ENCODE results near the gene ARHGEF38. TPM values are rescaled to one million over a fixed set of nuclear protein-coding genes. Genes with fewer than 3 reads are reported as not detected.

The ARHGEF38 gene
- total RNA-seq, 1 donor from 2014 or later: 1.2 TPM

DNA sequence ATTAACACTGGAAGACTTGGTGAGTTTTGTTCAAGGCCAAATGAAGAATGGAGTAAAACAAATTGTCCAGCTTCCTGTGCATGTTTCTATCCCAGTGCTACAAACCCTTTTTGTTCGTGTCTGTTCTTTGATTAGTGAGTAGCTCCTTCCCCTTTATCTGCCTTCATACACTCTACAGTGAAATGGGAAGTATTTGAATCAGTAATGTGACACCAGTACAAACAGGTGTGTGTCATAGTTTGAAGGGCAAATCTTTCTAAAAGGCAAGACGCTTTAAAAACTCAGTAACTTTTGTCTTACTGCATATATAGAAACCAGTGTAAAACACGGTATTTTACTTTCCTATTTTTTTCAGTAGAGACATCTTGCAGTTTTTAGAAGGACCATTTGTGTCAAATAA lies 5.9 kb downstream of the ARHGEF38 start:
- no peak for DNase-seq (ENCODE audit: low spot score)

DNA sequence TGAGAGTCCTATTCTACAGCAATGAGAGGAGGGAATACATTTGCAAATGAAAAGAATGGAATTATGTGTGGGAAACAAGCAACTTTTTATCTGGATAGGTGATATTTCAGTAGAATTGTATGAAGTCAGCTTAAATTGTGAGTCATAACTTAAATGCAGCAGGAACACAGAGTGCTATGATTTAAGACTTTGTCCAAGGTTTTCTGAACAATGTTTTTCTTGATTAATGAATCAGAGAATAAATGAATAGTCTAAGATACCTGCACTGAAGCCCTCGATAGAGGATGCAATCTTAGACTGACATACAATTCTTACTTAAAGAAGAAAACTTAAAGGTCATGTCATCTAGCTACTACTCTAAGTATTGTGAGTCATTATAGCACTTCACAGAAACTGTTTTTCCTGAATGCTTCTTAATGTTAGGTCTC lies 8.0 kb downstream of the ARHGEF38 start:
- DNase-seq (ENCODE audit: low spot score): no peak

DNA sequence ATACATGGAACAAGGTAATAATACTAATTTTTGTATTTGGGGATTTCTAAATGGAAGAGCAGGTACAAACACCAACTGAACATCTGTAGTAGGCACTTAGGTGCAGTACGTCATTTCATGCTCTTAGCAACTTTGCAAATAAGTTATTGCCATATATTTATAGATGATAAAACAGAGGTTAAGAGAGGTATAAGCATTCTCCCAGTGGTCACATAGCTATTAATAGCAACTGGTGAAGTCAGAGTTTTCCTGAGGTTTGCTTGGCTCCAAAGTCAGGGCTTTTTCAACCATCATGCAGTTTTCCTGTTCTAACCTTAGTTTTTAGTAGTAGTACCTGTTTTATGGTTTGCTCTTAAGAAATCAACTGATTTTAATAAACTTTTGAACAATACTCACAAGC lies 10.9 kb downstream of the ARHGEF38 start:
- DNase-seq (ENCODE audit: low spot score): no peak

DNA sequence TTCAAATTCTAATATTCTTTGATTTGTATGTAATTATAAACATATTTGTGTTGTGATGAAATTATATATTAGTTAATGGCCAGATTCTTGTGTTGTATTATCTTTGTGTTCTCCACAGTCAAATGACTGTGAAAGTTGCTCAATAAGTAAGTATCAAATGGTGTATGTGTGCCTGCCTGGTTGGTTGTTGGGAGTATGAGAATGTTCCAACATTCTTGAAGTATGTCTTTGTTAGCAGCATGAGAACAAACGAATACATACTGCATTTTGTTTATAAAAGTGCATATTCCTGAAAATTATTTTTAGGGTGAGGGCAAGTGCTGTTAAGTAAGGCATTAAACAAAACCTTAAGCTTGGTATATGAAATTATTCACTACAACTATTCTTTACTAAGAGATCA lies 16.2 kb downstream of the ARHGEF38 start:
- DNase-seq (ENCODE audit: low spot score): no peak

DNA sequence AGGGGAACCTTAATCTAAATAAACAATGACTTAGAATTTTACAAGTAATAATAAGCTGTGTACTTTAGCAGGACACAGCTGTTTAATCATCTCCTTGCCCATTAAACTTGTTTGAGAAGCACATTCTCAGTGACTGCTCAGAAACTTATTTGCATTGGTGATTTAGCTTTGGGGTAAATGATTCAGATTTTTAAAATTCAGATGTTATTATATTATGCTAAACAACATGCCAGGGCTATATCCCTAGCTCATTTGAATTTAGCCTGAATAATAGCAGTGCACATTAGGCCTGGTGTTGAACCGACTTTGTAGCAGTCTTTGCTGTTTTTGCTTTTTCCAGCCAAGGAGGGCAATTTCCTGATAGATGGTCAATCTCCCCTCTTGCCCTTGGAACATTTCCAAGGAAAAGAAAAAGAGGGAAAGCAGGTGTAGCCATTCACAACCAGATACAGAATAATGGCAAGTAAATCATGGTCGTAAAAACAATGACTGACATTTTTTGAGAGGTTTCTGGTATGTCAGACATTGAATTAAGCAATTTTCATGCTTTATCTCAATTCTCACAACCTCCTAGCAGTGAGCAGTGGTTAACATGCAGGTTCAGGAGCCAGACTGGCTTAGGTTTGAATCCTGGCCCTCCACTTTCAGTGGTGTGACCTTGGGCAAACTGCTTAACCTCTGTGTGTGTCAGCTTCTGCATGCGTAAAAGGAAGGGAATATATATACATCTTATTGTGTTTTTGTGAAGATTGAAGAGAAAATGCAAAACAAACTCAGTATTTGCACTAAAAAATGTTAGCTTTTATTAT lies 16.8 kb downstream of the ARHGEF38 start:
- no peak for DNase-seq (ENCODE audit: low spot score)

DNA sequence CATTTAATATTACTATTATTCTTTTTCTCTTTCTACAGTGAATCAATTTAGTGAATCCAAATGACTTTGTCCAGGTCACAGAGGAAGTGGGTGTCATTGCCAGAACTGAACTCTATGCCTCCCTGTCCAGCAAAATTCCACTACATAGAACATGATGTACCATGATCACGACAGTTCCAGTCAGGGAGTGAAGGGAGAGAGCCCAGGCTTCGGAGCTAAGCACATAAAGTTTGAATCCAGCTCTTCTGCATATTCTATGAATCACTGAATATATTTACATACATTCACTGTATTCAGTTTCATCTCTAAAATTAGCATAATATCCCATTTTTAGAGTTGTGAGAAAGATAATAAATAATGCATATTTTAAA lies 17.4 kb downstream of the ARHGEF38 start:
- DNase-seq (ENCODE audit: low spot score): no peak

DNA sequence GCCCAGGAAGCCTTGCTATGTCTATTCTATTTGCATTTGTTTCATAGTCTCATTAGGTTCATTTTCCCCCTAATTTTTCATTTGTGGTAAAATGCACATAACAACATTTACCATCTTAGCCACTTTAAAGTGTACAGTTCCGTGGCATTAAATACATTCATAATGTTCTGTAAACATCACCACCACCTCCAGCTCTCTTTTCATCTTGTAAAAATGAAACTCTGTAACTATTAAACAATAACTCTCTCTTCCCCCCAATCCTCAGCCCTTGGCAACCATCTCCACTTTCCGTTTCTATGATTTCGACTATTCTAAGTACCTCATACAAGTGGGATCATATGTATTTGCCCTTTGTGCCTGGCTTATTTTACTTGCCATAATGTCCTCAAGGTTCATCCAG lies 19.9 kb downstream of the ARHGEF38 start:
- DNase-seq (ENCODE audit: low spot score): no peak

DNA sequence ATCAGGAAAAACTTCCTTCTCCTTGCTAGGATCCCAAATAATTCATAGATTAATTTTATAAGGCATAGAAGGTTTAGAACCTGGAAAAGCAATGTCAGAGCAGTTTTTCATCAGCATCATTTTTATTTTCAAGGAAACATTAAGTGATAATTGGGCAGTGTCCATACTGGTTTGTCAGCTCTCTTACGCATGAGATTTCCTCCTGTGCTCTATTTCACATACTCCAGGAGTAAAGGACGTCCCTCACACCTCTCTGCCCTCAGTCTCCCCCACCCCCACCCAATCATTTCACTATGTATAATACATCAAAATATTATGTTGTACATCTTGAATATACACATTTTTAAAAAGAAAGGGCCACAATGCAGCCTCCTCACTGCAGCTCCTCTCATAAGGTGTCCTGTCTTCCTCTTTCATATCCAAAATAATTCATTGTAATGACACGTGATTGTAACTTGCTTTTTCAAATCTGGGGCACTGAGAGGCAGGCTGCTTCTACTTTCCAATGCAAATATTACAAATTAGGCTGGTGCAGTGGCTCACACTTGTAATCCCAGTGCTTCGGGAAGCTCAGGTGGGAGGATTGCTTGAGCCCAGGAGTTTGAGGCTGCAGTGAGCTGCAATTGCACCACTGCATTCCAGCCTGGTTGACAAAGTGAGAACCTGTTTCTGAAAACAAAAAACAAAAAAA lies 34.4 kb downstream of the ARHGEF38 start:
- DNase-seq (ENCODE audit: low spot score): no peak

DNA sequence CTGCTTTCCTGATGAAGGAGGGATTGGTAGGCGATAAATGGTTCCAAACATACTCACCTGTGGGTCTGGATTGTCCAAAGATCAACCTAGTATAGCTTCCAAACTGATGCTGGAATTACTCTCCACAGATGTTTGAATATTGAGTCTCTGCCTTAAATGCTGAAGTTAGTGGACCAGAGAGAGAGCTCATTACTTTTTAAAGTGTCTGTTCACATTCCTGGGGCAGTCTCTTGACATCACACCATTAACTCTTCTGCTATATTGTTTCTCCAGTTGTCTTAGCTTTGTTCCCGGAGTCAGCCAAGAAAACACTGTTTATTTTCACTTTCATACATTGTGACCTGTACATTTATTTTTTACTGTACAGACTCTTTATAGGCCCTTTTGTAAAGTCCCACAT lies 35.4 kb downstream of the ARHGEF38 start:
- DNase-seq (ENCODE audit: low spot score): no peak

DNA sequence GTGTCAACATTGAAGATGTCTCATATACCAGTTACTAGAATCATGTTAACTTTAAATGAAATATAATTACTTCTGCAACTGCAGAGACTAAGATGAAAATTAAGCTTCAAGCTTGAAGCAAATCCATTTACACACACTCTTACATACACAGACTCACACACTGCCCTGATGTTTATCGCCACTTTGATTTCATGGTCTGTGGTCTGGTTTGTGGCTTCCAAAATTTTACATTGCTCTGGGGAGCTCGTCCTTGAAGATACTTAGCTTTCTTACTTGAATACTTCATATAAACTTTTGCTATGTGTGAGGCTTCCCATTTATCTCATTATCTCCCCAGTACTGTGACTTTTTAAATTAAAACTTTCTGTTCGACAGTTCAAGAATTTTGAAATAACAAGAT lies 35.8 kb downstream of the ARHGEF38 start:
- no peak for DNase-seq (ENCODE audit: low spot score)

DNA sequence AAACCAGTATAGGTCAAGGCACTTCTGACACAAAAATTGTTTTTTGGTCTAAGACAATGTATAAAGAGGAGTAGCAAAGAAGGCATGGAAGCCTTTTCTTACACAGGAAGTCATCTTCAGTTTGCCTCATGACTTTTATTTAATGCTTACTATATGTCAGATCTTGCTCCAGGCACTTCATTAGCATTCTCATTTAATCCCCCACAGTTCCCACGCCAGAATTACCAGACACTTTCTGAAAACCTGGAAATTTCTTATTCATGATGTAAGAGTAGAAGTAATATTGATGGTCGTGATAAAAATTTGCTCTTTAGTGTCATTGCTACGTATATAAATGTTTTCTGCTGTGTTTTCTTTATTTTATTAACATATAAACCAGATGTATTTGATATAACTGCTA lies 39.2 kb downstream of the ARHGEF38 start:
- DNase-seq (ENCODE audit: low spot score): no peak

DNA sequence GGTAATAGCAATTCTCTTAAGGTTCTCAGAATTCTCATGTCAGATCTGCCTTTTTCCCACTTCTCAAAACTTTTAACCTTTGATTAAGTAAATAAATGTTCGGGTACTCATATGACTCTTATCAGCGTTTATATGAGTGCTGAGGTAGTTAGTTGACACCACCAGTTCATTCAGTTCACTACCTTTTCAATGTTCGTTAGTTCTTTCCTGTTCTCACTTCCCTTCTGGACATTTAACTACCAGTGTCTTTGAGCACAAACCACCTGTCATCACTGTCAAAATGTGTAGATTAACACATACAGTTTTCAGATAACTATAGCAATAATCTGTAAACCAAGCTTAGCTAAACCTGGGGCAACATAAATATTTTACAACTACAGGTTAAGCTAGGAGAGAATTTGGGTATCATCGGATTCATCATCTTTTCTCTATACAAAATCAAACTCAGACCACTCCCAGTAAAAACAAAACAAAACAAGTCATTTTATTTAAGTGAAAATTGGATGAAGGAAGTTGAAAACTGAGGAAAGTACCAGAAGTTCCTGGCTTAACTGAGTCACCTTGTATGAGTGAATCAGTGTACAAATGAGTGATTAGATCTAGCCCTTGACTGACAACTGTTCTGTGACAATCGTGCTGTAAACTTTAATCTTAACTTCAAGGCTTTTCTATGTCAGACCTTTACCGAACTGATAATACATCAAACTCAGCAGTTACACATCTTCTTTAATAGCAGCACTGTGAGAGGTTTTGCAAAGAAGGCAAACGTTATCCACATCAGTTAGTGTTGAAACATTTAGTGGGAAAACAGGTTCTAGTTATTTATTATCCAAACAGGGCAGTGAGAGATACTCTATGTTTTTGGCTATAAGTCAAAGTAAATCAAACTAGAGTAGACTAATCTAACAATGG lies 41.9 kb downstream of the ARHGEF38 start:
- no peak for DNase-seq (ENCODE audit: low spot score)

DNA sequence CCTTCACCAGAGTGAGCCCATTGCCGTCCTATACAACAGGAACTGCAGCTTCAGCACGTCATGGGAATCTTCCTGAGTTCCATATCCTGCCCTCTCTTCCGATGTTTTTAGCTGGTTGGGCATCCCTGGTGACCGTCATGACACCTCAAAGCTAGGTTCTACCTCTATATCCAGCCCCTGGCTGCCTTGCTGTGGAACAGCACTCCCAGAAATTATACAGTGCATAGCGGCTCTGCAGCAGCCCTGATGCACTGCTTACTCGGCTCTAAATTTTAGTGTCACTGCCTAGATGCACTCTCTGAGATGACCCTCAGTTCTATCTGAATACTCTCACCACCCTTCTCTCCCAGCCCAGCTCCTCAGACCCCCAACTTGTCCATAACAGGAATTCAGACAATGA lies 44.3 kb downstream of the ARHGEF38 start:
- no peak for DNase-seq (ENCODE audit: low spot score)

DNA sequence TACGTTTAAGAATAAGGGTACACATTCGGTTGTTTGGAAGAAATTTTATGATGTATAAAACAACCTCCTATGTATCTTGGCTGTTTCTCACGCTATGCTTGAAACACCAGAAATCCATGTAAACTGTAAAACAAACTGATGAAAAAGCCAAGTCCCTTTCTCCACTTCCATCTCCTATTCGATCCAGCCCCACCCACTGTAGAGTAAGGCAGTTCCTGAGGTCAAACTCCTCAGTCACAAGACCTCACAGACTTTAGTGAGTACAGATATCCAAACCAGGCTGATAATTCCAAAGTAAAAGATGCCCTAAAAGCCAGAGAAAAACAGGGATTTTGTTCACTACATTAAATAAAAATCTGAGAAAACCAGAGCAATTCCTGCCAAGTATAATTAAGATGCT lies 45.6 kb downstream of the ARHGEF38 start:
- DNase-seq (ENCODE audit: low spot score): no peak

DNA sequence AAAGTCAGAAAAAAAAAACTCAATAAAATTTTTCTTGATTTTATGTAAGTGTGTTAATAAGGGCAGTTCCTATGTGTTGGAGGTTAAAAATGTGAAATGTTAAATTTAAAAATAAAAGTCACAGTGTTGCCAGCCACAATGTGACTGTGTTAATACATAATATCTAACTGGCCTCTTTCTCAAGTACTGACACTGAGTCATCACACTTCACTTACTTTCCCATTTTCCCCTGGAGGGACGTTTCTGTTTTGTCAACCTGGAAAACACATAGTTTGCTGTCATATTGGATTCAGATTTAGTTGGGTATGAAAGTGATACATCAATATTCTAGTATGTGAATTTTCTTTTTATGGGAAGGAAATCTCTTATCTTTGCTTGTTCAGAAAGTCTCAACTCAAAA lies 46.4 kb downstream of the ARHGEF38 start:
- DNase-seq (ENCODE audit: low spot score): no peak

DNA sequence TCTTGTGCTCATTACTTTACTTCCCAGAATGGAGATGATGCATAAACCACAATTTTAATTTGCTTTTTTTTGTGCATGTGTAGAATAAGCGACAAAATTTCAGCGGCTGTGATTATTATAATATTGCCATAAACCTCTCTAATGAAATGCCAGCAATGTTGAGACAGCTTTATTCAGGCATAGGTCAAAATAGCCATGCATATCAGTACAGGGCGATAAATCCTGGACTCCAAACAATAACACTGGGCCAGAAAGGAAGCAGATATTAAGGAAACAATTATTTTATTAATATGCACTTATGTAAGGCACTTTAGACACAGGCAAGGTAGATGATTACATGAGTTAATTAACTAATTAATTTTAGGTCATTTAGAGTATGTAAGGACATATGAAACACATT lies 47.1 kb downstream of the ARHGEF38 start:
- no peak for DNase-seq (ENCODE audit: low spot score)

DNA sequence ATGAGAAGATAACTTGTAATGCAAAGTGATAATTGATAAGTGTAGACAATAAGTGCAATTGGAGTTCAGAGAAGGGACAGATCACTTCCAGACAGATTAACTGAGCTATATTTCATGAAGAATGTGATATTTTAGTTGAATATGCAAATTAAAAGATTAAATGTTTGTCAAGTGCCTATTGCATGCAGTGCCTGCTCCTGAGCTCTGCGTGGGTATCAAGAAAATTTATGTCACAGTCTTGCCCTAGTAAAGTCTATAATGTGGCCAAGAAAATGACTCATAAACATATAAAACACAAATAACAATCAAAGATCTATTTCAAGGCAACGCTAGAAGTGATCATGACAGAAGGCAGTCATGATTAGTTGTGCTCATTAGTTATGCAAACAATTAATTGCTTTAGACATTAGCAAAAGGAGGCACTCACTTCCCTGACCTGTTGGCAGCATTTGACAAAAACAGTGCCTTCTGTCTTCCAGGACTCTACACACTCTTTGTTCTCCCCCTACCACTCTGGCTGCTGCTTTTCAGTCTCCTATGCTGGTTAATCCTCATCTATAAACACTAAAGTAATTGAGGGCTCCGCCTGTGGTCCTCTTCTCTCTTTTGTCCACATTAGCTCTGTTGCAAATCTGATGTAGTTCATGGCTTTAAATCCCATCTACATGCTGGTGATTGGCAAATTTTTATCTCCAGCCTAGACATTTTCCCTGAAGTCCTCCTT lies 47.7 kb downstream of the ARHGEF38 start:
- no peak for DNase-seq (ENCODE audit: low spot score)

DNA sequence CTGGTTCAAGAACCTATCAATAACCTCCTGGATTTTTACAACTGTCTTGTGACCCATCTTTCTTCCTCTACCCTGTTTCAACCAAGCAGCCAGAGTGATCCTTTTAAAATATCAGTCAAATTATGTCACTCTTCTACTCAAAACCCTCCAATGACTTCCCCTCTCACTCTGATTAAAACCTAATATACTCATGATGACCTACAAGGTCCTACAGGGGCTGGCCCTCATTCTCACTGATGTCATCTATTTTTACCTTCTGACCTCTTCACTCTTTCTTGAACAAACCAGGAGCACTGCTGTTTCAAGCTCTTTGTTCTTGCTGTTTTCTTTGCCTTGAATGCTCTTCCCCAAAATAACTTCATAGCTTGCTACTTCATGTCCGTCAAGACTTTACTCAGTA lies 48.5 kb downstream of the ARHGEF38 start:
- no peak for DNase-seq (ENCODE audit: low spot score)

DNA sequence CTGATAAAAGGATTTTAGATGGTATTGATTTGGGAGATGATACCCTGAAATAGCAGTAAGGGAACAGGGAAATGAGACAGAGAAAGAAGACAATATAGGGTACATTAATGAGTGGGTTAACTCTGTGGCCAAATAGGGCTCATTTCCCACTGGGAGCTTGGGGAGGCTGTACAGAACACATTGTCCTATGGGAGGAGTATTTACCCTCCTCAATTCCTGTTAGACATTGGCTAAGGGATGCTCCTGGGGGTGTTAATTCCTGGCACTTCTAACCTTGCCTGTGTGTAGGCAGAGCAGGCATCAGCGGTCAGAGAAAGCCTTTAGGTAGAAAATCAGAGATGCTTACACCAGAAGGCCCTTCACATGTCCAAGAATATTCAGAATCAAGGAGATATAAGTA lies 49.0 kb downstream of the ARHGEF38 start:
- no peak for DNase-seq (ENCODE audit: low spot score)

DNA sequence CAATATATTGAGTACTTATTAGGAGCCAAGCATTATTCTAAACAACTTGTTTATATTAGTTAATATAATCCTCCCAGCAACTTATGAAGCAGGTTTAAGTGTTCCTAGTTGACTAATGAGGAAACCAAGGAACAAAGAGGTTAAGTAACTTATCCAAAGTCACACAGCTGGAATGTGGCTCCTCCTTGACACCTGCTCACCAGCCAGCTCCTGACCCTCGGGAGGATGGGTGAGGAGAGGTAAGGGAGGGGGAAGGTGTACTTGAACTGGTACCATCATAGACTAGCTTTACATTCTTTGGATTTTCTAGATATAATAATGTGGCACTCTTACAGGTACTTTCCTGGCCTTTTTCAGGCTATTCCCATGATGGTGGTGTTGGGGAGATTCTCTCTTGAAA lies 50.7 kb downstream of the ARHGEF38 start:
- DNase-seq (ENCODE audit: low spot score): no peak

DNA sequence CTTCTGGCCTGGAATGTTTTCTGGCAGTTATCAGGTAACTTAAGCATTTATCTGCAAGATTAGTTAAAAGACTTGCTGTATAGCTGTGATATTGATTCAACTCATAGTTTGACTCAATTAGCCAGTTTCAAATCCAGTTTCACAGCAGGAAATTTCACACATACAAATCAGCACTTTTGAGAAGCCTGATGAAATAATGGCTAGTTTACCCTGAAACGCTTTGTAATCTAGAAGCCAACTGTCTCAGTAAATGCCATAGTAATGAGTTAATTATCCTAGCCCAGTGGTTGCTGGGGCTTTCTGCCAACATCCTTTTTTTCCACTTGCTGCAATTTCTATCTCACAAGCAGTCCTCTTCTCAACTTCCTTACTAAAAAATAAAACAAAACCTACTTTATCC lies 53.1 kb downstream of the ARHGEF38 start:
- DNase-seq (ENCODE audit: low spot score): no peak

DNA sequence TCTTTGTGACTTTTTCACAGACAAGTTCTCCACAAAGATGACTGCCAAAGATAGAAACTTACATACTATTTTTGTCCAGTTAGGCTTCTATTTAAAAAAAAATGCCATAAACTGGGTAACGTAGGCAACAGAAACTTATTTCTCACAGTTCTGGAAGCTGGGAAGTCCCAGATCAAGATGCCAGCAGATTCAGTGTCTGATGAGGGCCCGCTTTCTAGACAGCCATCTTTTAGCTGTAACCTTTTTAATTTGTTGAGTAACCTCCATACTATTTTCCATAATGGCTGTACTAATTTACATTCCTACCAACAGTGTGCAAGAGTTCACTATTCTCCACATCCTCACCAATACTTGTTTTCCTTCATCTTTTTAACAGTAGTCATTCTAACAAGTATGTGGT lies 55.5 kb downstream of the ARHGEF38 start:
- no peak for DNase-seq (ENCODE audit: low spot score)

All from ureter (tissue), 1 donor.